T follicular helper cell (primary cell): ENCODE measurements around the gene DLEC1.
A peak's percentile ranks its signal among the peaks of the same experiment; 100 is the strongest.

Source experiments
- DNase-seq: peaks from one replicate; pipeline ENCODE4 v3.0.0-alpha.2; 2020; ENCODE audit warnings: low read depth
- total RNA-seq, 2 experiments: gene quantifications; one replicate each; lab custom pipeline; 2026; lab: John Stamatoyannopoulos, UW

Gene DLEC1
- total RNA-seq, result 1.6 to 40.7 reads per million in 2 experiments

- peak; percentile 79 for DNase-seq
Observed at GRCh38 chr3:38039101-38039898, at the start of gene DLEC1. DLEC1 (plus strand) TSS chr3:38039208; CDS start chr3:38039226, 18 bp downstream.

DNA sequence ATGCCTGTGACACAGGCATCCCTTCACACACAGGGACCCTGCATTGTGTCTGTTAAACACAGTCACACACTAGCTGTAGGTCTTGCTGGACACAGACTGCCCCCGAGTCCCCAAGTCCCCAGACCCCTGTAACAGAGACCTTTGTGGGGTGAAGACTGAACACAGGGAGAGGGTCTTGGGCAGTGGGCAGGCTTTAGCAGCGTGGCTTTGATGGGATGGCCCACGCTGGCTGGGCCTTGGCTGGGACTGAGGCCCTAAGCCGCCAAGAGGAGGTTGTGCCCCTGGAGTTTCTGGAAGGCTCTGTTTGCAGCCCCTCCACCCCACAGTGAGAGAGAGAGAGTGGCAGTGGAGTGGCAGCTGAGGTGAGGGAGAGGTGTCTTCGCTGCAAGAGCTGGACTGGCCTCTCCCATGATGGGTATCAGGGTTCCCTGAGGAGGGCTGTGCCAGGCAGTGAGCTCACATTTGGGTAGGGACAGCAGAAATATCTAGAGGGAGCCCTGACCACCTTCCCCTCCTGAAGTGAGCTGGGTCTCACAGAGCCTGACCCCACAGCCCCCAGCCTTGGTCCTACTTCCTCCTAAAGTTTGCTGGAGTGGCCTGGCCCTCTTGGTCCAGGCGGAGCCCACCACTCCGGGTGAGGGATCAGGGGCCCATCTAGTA is 49.1 kb upstream of the DLEC1 start:
- DNase-seq, result no peak

- no peak for DNase-seq
Observed at GRCh38 chr3:37990527-37990926, 48.5 kb upstream of the DLEC1 start, which contains the start of gene VILL. VILL (plus strand) TSS chr3:37990786; CDS start chr3:37993673, 2,887 bp downstream.

- no peak for DNase-seq
Observed at GRCh38 chr3:37991109-37991508, 47.9 kb upstream of the DLEC1 start.

DNA sequence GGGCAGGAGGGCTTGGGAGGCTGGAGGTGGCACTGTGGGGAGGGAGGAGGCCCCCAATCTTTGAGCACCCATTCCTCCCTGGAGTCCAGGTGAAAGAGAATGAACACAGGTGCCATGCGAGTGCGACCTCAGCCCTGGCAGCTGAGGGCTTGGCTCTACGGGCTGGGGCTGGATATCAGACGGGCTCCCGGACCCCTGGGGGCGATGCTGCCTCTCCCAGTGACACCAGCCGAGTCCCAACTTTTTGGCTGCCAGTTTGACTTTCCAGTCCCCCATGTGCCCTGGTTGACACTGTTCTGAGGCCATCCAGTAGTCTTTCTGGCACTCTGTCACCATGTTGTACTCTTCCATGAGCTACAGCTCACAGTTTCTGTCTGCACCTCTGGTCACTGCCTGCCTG is 47.2 kb upstream of the DLEC1 start:
- no peak for DNase-seq

DNA sequence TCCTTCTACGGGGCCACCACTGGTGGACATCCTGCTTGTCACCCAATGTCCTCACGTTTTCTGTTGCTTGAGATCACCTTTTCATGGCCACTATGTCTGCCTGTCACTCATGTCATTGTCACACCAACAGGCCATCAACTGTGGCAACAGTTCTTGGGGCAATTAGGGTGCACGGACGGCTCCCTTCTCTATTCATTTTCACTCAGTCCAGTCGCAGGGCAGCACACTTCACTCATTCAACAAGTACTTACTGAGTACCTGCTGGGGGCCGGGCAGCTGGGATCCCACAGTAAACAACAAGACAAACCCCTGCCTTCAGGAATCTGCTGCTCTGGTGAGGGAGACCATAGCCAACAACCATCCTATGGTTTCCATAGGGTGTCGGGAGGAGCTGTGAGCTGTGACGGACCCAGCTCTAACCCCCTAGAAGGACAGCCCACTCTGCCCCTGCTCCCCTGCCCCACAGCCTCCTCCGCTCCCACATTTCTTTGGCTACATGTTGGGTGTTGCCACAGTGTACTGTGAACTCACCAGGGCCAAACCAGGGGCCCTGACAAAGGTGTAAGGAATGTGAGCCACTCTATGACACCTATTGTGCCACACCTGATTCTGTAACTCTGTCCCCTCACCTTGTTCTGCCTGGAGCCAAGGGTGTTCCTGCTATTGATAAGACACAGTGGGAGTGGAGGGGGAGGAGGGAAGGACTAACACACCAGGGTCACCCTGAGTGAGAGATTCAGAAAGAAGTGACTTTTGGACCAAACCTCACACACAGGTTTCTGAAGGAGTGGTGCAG is 46.5 kb upstream of the DLEC1 start:
- no peak for DNase-seq

- no peak for DNase-seq
Observed at GRCh38 chr3:37993067-37993455, 45.9 kb upstream of the DLEC1 start.

- no peak for DNase-seq
Observed at GRCh38 chr3:37993460-37993819, 45.6 kb upstream of the DLEC1 start.

GRCh38 chr3:37993820-37994638 is 45.0 kb upstream of the DLEC1 start:
- DNase-seq, result peak; percentile 33

DNA sequence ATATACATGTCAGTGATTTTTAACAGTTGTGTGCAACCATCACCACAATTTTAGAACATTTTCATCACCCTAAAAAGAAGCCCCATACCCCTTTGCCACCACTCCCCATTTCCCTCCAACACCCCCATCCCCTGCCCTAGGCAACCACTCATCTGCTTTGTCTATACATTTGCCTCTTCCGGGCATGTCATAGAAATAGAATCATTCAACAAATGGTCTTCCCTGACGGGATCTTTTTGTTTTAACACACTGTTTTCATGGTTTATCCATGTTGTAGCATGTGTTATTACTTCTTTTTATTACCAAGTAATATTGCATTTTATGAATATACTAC is 44.4 kb upstream of the DLEC1 start:
- DNase-seq, result no peak

GRCh38 chr3:37995652-37996641 is 43.1 kb upstream of the DLEC1 start:
- no peak for DNase-seq

GRCh38 chr3:37996785-37997301 is 42.2 kb upstream of the DLEC1 start:
- DNase-seq, result peak; percentile 77

DNA sequence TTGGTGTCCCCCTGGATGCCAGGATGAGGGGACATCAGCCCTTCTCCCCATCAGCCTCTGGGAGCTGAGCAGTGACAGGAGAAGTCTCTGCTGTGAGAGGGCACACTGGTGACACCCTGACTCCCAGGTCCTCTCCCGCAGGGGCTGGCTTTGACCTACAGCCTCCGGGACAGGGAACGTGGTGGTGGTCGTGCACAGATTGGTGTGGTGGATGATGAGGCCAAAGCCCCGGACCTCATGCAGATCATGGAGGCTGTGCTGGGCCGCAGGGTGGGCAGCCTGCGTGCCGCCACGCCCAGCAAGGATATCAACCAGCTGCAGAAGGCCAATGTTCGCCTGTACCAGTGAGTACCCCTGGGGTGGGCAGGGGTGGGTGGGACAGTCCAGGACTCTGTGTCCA is 41.7 kb upstream of the DLEC1 start:
- no peak for DNase-seq

DNA sequence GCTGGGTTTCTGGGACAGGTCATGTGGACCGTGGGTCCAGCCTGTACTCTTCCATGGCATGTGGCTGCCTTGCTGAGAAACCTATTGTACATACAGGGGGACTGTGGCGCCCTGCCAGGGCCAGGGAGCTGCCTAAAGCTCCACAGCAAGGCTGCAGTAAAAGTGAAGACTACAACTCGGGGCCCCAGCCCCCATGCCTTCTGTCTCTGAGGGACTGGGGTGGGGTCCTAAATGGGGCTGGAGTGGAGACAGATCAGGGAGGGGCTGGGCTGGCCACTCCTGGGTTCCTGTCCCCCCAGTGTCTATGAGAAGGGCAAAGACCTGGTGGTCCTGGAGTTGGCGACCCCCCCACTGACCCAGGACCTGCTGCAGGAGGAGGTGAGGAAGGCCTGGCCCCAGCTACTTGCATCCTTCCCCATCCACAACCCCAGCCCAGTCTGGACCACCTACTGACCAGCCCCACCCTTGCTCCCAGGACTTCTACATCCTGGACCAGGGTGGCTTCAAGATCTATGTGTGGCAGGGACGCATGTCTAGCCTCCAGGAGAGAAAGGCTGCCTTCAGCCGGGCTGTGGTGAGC is 41.1 kb upstream of the DLEC1 start:
- no peak for DNase-seq

- no peak for DNase-seq
Observed at GRCh38 chr3:37999836-38000235, 39.2 kb upstream of the DLEC1 start.

GRCh38 chr3:38000242-38000916 is 38.6 kb upstream of the DLEC1 start:
- DNase-seq, result no peak

DNA sequence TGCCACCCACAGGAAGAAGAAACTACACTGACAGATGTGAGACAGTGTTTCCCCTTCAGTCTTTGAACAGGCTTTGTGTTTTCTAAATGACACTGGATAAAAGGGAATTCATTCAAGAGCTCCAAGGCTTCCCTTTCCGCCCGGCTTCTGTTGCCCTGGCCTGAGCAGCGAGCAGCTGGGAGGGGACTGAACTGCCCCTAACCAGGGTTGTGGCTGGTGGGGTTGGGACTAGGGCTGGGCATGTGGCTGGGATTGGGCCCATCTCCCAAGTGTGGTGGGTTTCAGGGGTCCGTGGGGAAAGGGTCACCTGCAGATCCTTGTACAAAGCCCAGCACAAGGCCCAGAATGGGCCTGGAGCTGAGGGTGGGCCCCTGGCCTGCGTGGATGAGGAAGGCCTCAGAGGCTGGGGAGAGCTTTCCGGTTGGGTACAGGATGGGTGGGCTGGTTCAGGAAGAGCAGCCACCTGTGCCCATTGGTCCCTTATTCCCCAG is 38.0 kb upstream of the DLEC1 start:
- DNase-seq, result no peak

DNA sequence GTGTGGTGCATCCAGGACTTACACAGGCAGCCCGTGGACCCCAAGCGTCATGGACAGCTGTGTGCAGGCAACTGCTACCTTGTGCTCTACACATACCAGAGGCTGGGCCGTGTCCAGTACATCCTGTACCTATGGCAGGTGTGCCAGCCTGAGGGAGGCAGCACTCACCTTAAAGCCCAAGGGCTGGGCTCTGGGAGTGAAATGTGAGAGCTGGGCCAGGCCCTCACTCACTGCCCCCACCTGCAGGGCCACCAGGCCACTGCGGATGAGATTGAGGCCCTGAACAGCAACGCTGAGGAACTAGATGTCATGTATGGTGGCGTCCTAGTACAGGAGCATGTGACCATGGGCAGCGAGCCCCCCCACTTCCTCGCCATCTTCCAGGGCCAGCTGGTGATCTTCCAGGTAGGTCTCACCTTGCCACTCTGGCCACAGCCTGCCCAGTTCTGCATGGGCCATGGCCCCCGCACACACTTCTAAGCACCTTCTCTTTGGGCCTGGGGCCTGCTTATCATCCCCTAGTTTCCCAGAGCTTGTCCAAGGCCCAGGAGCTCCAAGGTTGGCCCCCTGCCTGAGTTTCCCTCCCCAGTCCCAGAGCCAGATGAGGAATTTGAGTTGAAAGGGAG is 37.4 kb upstream of the DLEC1 start:
- no peak for DNase-seq
